Naive B cell (primary cell): ENCODE data around the gene BRCA2. TPM values are rescaled to one million over a fixed set of nuclear protein-coding genes. Genes with fewer than 3 reads are reported as not detected.

Source experiments
- polyA plus RNA-seq, 6 donors: library from polyadenylated mRNA; unstranded; fragments of 300-500 nt; fragmentation: Illumina TruSeq; gene quantifications; one replicate each; pipeline ENCODE4 v1.2.3, GENCODE V29; 2021; ENCODE audit warnings: low read depth in 6 of 6

The BRCA2 gene
- polyA plus RNA-seq, 6 donors from 2014 or later: 2.9 to 6.6 (median 4.5) TPM

Other genes starting within 250 kb of the BRCA2 start
- gene ZAR1L, start 145 bp upstream of the BRCA2 start, polyA plus RNA-seq: not detected
- gene N4BP2L1, start 112.6 kb downstream of the BRCA2 start, polyA plus RNA-seq: 100 to 1,000 TPM in 2 of 6 donors, 10 to 100 TPM in 4; 77.0 to 152 (median 99.1) TPM
- gene N4BP2L2, start 223.3 kb downstream of the BRCA2 start, polyA plus RNA-seq: 100 to 1,000 TPM; 164 to 230 (median 195) TPM